ENCODE measurements around the gene RANBP17.

GRCh38 chr5:171162596-171162995 is 300.8 kb downstream of the RANBP17 start:
- TF ChIP-seq, protein P1, sequence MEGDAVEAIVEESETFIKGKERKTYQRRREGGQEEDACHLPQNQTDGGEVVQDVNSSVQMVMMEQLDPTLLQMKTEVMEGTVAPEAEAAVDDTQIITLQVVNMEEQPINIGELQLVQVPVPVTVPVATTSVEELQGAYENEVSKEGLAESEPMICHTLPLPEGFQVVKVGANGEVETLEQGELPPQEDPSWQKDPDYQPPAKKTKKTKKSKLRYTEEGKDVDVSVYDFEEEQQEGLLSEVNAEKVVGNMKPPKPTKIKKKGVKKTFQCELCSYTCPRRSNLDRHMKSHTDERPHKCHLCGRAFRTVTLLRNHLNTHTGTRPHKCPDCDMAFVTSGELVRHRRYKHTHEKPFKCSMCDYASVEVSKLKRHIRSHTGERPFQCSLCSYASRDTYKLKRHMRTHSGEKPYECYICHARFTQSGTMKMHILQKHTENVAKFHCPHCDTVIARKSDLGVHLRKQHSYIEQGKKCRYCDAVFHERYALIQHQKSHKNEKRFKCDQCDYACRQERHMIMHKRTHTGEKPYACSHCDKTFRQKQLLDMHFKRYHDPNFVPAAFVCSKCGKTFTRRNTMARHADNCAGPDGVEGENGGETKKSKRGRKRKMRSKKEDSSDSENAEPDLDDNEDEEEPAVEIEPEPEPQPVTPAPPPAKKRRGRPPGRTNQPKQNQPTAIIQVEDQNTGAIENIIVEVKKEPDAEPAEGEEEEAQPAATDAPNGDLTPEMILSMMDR (IDR thresholded peaks at IDR 0.05): peak; percentile 48
- TF ChIP-seq, protein P2, sequence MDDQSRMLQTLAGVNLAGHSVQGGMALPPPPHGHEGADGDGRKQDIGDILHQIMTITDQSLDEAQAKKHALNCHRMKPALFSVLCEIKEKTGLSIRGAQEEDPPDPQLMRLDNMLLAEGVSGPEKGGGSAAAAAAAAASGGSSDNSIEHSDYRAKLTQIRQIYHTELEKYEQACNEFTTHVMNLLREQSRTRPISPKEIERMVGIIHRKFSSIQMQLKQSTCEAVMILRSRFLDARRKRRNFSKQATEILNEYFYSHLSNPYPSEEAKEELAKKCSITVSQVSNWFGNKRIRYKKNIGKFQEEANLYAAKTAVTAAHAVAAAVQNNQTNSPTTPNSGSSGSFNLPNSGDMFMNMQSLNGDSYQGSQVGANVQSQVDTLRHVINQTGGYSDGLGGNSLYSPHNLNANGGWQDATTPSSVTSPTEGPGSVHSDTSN (IDR thresholded peaks at IDR 0.05): no peak
- TF ChIP-seq USF1 (IDR thresholded peaks at IDR 0.05; ENCODE audit: borderline replicate concordance, low read depth): no peak
- TF ChIP-seq REST (IDR thresholded peaks at IDR 0.05; ENCODE audit: low read depth, low read length): no peak
- TF ChIP-seq JUND (IDR thresholded peaks at IDR 0.05): no peak
- no peak for TF ChIP-seq USF2 (IDR thresholded peaks at IDR 0.05; ENCODE audit: borderline replicate concordance, low read depth, low read length)

All from SK-N-SH (cell line).